HG02759 (cell line): Measurements from ENCODE around the gene ENDOD1.

ENCODE experiments used
- ATAC-seq: cut with Tn5 transposase; IDR thresholded peaks from one replicate; pipeline ENCODE4 v1.9.1; 2021; ENCODE audit warnings: mild to moderate bottlenecking, moderate library complexity; ENCODE audit not compliant: unreplicated experiment

ENDOD1 gene

DNA sequence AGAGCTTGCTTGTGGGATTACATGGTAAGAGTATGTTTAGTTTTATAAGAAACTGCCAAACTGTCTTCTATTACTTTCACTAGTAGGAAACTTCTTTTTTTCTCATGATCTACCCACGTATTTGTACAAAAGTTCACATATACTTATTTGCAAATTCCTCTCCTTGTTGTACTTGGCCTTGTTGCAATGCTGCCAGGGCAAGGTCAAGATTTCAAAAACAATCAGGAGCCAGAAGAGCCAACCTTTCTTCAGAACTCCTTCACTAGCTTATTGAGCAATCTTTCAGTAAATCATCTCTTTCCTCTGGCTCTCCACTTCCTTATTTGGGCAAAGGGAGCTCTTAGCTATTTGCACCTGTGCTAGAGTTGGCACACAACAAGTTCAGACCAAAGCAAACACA lies 13.2 kb upstream of the ENDOD1 start:
- peak; percentile 73 for ATAC-seq

DNA sequence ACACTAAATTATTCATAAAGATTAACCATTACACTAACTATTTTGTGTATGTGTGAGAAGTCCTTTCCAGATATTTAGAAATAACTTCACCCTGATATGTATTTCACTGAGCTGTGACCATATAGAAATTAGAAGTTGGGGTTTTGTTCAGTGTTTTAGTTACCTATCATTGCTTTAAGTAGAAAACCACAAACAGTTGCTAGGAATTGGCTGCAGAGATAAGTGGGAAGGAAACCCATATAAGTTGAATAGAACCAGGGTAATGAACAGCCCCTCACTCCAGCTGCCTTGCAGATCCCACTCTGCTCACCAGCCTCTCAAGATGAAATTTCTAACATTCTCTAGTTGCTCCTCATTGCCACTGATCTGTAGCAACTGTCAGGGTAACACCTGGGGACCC lies 12.7 kb upstream of the ENDOD1 start:
- no peak for ATAC-seq

DNA sequence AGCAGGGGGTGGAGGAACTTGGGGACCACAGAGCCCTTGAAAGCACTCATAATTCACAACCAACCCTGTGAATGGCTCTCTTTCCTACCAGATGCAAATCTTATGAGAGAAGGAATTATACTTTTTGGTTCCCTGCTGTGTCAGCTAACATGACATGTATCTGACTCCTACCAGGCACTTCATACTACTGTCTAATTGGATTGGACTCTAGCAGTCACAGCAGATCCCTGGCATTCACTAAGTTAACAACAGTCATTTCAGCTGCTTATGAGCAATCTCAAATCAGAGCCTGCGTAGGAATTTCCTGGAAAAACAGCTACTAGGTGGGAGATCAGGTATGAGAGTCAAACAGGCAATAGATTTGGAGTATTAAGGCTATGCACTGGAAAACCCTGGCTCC lies 11.1 kb upstream of the ENDOD1 start:
- ATAC-seq, result no peak

DNA sequence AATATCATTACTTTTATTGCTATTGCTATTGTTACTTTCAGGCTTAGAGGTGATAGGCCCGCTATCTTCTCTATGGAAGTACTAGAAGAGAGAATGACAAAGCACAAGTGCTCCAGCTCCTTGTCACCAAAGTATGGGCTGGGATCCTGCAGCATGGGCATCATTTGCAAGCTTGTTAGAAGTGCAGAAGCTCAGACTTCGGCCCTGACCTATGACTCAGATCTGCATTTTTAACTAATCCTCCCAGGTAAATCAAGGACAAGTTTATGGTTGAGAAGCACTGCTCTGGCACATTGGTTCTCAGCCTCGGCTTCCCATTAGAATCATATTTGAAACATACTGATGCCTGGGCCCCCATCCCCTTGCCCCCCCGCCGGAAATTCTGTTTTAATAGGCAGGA lies 8.6 kb upstream of the ENDOD1 start:
- ATAC-seq, result no peak

DNA sequence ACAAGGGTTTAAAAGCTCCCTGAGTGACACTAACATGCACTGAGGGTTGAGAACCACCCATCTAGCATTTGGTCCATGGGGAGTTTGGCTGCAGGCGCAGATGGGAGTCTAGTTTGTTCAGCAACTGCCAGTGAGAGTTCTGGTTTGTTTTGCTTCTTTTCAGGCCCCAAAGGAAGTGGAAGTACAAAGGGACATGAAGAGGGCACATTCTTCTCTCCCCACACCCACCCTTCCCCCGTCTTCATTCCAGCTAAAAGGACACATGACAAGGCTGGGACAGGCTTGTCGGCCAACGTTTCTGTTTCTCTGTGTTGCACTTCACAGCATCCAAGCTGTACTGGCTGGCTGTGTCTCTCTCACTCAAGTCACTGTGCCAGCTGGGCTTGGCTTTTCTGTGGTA lies 8.2 kb upstream of the ENDOD1 start:
- ATAC-seq, result no peak

DNA sequence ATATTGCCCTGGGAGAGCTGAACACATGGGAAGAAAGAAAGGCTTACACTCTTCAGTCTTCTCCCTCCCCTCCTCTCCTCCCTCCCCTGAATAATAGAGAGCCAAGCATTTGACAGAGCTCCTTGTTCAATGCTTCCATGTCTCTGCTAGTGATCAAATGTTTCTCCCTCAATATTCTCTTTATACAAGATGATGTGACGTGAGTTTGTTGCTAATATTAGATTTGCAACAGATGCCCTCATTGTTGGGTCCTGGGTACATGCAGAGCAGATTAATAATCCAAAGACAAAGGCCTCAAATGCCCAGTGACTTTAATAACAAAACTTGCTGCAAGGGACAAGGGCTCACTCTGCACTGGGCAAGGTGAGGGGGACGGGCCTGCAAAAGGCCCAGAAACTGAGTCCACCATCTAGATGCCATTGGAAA lies 7.1 kb upstream of the ENDOD1 start:
- ATAC-seq, result no peak

DNA sequence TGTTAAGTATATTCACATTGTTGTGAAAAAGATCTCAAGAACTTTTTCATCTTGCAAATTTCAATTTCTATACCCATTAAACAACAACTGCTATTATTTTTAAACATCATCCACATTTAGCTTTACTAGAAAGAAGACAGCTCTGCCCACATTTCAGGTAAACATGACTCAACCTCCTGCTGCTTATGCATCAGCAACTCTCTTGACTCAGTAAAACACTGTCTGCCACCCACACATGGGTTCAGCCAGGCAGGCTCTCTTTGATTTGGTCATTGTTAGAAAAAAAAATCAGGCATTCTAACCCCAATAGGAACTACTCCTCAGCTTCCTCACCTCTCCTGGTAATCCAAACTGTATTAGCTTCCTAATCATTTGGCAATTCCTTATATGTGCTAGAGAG lies 5.1 kb upstream of the ENDOD1 start:
- peak; percentile 47 for ATAC-seq

DNA sequence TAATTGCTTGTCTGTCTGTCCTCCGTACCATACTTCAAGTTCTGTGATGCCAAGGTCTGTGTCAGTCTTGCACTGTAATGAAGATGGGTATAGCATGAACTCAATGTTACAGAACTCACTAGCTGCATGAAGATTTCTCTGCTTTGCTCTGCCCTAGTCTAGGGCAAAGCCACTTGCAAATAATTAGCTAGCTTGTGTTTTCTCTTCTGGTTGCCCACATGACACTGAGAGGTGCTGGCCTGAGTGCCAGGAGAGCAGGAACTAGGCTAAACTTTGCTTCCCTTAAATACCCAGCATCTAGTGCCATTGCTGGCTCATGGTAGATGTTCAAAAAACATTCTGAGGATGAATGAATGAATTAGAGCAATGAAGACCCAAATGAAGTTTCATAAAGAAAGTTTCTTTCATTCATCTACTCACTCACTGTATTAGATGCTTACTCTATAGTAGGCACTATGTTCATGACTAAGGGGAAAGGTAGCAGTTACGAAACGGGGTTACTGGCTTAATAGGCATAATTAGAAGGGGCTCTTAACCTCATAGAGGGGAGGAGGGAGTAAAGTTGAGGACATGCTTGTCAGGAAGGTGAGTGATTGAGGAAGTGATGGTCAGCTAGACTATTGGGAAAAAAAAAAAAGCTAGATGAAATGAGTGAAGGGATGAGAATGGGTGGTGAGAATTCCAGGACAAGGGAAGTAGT lies 4.4 kb upstream of the ENDOD1 start:
- no peak for ATAC-seq

DNA sequence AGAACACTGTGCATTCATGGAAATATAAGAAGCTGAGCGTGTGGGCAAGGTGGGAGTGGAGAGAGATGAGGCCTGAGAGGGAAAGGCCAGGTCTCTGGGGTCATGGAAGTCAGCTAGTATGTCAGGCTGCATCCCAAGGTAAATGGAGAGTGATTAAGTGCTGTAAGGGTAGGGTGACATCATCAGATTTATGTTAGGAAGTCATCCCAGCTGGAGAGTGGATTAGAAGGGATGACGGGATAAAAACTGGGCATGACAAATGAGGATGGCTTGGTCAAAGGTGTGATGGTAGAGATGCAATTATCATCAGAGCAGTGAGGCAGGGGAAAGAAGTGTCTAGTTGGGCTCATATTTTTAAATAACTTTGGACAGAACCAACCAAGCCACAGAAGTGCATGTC lies 3.5 kb upstream of the ENDOD1 start:
- ATAC-seq, result no peak

DNA sequence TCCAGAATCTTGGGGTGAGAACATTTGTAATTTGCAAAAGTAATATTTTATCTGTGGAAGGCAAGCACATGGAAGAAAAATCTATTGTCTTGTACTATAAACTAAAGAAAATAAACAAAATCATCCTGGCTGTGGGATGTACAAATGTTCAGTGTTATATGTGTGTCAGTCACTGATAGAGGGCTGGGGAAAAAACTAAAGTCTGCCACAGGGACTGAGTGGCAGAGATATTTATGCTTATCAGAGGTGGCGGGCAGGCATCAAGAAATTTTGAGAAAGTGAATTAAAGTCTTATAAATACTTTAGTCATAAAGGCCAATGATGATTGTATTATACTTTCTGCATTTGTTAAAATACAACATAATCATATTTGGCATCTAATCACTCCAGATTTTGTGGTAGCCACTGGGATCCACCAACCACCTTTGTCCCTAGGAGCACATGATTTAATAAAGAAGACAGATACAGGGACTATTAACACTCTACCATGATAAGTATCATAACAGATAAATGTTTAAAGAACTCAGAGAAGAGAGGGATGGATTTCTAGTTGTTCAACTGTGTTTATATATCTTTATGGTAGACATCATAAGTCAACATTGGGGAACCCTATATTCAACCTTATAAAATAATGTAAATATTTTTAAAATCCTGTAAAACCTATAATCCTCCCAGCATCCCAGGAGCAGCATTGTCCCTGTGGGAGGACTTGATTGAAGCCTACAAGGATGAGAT lies 2.6 kb upstream of the ENDOD1 start:
- no peak for ATAC-seq

DNA sequence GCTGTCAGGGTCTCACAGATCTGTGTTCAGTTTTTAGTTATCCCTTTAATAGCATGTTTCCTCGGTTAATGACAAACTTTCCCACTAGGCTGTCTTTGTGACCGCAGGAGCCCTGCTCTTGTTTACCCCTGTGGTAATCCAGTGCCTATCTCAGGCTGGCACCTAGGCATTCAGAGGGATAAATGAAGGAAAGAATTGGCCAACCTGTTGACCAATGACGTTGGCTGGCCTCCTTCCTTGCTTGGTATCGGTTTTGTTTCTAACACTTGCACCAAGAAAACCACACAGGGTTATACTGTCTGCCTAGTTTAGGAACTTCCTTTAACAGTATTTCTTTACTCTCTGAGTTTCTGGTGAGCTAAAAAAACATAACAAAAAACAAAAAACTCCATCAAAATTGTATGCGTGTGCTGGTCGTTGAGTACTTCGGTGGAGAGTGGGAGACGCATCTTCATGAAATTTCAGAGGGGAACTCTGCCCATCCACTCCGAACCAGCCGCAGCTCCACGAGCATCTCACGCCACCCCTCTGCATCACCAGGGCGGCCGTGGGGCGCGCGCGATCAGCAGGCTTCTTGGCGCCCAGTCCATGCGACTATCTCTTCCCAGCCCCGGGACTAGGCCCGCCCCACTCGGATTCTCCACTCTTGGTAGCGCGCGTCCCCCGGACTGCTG lies 563 bp upstream of the ENDOD1 start:
- ATAC-seq, result peak; percentile 55

DNA sequence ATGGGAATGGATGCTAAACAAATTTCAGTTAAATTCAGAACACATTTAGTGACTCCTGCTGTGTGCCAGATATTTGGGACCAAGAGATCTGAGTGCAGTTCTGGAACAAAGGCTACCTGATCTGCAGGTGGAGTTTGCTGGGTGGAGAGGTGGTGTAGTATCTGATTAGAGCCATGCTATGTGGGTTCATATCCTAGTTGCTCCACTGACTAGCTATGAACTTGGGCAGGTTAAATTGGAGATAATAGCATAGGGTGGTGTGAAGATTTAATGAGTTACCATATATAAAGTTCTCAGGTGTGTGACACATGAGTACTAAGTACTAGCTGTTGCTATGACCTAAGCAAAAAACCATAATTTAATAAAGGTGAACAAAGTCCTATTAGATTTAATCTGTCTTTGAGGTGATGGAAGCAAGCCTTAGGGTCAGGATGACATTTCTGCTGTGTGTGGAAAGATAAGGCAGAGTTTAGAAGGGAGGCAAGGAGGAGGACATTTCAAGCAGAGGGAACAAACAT lies 2.1 kb downstream of the ENDOD1 start:
- no peak for ATAC-seq

DNA sequence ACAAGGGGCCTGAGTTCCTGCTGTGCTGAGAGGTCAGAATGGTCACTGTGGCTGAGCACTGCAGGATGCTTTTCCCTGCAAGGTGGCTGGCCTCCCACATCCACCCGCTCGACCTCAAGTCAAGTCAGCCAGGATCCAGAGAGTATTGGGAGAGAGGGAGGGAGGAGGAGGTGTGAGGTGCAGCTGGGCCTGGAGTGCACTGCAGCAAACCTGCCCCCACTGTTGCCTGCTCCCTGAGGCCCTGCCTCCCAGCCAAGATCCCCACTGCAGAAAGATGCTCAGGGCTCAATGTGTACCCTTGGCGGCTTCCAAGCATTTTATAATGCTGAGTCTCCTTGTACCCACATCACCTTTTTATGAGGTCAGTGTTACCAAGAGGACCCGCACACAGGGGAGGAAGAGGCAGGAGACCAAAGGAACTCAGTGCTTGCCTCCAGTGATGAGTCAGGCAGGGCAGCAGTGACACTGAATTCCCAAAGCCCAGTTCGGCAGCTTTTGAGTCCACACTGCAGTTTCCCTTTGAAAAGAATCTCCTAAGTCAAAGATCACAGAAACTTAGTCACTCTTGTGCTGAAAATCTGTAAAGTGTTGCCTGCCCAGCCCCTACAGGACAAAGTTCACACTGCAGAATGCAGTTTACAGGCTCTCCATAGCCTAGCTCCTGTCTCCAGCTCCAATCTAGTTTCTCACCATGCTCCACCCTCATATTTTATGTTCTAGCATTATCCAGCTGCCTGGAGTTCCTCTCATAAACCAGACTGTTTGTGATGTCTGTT lies 3.1 kb downstream of the ENDOD1 start:
- no peak for ATAC-seq

DNA sequence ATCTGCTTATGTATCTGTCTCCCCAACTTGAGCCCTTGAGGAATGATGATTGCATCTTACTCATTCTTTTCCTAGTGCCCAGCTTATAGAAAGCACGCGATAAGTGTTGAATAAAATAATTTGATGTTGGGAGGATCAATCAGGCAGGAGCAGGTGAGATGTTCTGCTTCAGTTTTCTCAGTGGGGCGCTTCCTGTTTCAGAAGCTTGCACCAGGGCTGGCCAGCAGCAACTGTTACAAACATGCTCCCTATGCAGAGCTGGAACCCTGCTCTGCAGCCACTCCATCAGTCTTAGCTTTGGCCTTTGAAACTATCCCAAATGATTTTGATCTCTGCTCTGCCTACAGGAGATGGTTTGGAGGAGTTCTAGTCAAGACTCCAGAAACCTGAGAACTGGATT lies 3.9 kb downstream of the ENDOD1 start:
- ATAC-seq, result no peak

DNA sequence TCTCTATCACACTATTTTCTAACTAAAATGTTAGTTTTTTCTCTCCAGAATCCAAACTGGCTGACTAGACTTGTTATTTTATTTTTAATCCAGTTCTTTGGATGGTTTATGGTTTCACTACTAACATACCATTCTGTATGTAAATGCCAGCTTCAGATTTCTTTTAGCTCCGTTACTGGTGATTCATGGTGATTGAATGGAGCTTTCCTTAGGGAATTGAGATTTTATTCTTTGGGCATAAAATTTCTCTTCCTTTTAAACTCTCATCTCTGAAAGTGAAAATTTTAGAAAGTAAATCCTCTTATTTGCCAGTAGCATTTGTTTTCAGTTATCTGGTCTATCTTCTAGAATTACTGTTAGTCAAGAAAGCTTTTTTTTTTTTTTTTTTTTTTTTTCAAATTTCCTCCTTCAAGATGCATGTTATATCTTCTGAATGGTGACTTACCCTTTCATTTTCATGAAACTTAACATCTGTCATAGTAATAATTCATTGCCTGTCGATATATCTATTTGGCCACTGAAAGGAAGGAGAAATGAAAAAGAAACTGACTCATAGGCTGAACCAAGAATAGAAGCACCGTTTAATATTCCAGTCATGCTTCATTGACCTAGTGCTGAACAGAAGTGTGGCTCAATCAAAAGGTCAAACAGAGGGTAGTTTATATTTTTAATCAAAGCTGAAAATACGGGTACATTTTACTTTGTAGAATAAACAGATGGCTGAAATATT lies 6.4 kb downstream of the ENDOD1 start:
- ATAC-seq, result peak; percentile 75

DNA sequence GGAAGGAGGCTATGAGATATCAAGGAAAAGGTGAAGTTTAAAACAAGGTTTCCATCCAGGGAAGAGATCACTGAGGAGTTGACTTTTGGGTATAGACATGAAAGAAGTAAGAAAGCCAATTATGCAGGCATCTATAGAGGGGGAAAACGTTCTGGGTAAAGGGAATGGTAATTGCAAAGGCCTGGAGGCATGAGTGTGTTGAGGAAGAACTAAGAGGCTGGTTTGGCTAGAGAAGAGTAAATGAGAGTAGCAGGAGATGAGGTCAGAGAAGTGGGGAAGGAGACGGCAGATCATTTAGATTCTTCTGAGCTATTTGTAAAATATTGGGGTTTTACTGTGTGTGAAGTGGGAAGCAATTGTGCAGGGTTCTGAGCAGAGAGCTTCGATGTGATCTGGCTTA lies 7.6 kb downstream of the ENDOD1 start:
- ATAC-seq, result no peak

DNA sequence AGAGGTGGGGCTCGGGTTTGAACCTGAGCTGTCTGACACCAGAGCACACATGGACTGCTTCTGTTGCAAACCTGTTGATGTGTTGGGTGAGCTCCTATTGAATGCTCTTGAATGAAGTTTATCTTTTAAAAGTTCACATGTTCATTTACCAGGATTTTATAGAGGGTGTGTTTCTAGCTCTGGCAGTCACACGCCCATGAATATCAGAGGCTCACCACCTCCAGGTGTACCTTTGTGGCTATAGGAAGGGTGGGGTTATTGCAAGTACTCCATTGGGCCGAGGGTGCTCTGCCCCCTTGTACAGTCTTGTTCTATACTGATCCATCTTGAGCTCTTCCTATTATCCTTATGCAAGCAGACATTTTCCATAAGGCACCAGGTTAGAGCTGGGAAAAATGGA lies 9.2 kb downstream of the ENDOD1 start:
- no peak for ATAC-seq

DNA sequence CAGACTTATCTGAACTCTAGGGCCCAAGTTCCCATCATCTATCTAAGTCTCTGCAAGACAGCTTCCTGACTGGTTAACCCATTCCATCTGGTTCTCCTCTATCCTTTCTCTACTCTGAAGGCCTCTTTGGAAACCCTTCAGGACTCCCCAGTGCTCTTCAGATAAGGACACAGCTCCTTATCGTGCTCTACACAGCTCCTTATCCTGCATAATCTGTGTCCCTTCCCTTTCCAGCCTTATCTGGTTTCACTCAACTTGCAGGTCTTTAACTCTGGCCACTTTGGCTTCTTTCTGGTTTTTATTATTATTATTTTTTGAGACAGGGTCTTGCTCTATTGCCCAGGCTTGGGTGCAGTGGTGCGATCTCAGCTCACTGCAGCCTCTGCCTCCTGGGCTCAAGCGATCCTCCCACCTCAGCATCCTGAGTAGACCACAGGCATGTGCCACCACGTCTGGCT lies 10.6 kb downstream of the ENDOD1 start:
- ATAC-seq, result no peak

DNA sequence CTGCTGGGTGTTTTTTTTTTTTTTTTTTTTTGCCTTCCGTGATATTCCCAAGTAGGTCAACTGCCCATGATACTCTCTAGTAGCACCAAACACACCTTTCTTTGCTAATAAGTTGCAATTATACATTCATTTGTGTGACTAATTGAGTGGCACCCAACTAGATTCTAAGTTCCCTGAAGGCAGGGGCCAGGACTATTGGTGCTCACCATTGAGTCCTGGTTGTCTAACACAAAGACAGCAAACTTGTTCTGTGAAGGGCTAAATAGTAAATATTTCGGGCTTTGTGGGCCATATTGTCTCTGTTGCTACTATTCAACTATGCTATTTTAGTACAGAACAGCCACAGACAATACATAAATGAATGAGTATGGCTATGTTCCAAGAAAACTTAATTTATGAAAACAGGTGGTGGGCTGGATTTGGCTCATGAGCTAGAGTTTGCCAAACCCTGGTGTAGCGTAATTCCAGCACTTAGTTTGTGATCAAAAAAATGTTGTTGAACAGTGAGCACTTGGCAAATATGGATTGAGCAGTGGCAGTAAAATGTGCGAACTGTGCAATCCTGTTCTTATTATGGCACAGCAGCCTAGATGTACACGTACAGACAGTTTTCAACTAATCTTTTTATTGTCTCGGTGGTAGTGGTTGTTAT lies 11.3 kb downstream of the ENDOD1 start:
- ATAC-seq, result no peak

DNA sequence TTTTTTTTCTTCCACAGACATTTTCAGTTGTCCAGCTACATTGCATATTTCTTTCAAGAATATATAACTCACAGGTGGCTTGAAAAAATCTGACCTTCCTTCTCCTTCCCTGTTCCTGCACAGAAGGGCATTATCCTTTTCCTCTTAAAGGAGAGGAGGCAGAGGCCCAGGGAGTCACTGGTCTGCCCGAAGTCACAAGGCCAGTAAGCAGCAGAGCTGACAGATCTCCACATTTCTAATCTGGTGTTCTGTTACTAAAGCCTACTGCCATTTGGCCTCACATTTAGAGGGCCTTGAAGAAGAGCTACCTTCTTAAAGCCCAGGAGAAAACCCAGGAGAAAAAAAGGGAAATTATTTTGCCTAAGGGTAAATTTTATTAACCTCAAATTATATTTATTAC lies 12.3 kb downstream of the ENDOD1 start:
- ATAC-seq, result no peak
